ENCODE measurements around the gene CRNN.

CRNN gene

GRCh38 chr1:152367436-152367835, 46.6 kb downstream of the CRNN start:
- ChIA-PET POLR2A (ENCODE audit: low non-redundant PET) (no interaction called here), CTCF (interaction anchor here (1.0 to 1.5 kb wide), 2 partner anchors 20 to 33 kb away, joined by 3 to 5 read pairs; no protein-coding TSS in a partner anchor)
- peak; percentile 85 for DNase-seq (ENCODE audit: low spot score)
- TF ChIP-seq CTCF (conservative IDR thresholded peaks at IDR 0.05; ENCODE audit: low read depth): no peak
- no peak overlapping the region for H3K27ac ChIP-seq

- POLR2A ChIA-PET (ENCODE audit: low non-redundant PET): no interaction called here
- no peak within 1 kb of the TSS for H3K27ac ChIP-seq
- no peak for TF ChIP-seq CTCF (conservative IDR thresholded peaks at IDR 0.05; ENCODE audit: low read depth)
- no peak for DNase-seq (ENCODE audit: low spot score)
- CTCF ChIA-PET: interaction anchor here (2.0 kb wide), 1 partner anchor 12 kb away, joined by 7 read pairs; no protein-coding TSS in a partner anchor
Measured at GRCh38 chr1:152359906-152360305, 54.2 kb downstream of the CRNN start, which contains the start of gene FLG2. Gene FLG2 (minus strand): TSS chr1:152360006. CDS start chr1:152358884, 1,122 bp downstream.

Measured in RWPE1 (cell line).